NOMO-1 treated with DMSO at 0.1 percent for 48 hours (cell line): ENCODE results near the gene KIAA1217.

Experiments
- DNase-seq: peaks from one replicate; lab custom pipeline; 2025; ENCODE audit not compliant: unreplicated experiment; lab: John Stamatoyannopoulos, UW

The KIAA1217 gene

GRCh38 chr10:24209432-24209771 lies 464 bp downstream of the KIAA1217 start:
- DNase-seq = no peak

- peak; percentile 4 for DNase-seq
These were observed 1.1 kb downstream of the KIAA1217 start for GRCh38 chr10:24209946-24210491.

- DNase-seq = no peak
These were observed 1.6 kb downstream of the KIAA1217 start for GRCh38 chr10:24210501-24210900.

- DNase-seq = no peak
These were observed 4.3 kb downstream of the KIAA1217 start for GRCh38 chr10:24213266-24213665.

- DNase-seq = no peak
These were observed 4.9 kb downstream of the KIAA1217 start for GRCh38 chr10:24213881-24214280.

- DNase-seq = no peak
These were observed 5.8 kb downstream of the KIAA1217 start for GRCh38 chr10:24214762-24215161.

- no peak for DNase-seq
These were observed 6.3 kb downstream of the KIAA1217 start for GRCh38 chr10:24215196-24215595.

GRCh38 chr10:24215603-24216002 lies 6.7 kb downstream of the KIAA1217 start:
- DNase-seq = no peak

GRCh38 chr10:24219963-24220362 lies 11.0 kb downstream of the KIAA1217 start:
- DNase-seq = no peak

- DNase-seq = no peak
These were observed 14.4 kb downstream of the KIAA1217 start for GRCh38 chr10:24223341-24223740.

- no peak for DNase-seq
These were observed 15.0 kb downstream of the KIAA1217 start for GRCh38 chr10:24223953-24224352.

GRCh38 chr10:24228642-24229041 lies 19.7 kb downstream of the KIAA1217 start:
- DNase-seq = no peak

- no peak for DNase-seq
These were observed 21.0 kb downstream of the KIAA1217 start for GRCh38 chr10:24229909-24230308.

- DNase-seq = no peak
These were observed 22.3 kb downstream of the KIAA1217 start for GRCh38 chr10:24231200-24231599.

- no peak for DNase-seq
These were observed 25.8 kb downstream of the KIAA1217 start for GRCh38 chr10:24234784-24235183.

- no peak for DNase-seq
These were observed 26.5 kb downstream of the KIAA1217 start for GRCh38 chr10:24235471-24235870.

- no peak for DNase-seq
These were observed 29.0 kb downstream of the KIAA1217 start for GRCh38 chr10:24237801-24238395.

GRCh38 chr10:24238519-24239247 lies 29.7 kb downstream of the KIAA1217 start:
- no peak for DNase-seq

- DNase-seq = no peak
These were observed 30.5 kb downstream of the KIAA1217 start for GRCh38 chr10:24239289-24240040.

GRCh38 chr10:24240041-24240751 lies 31.3 kb downstream of the KIAA1217 start:
- no peak for DNase-seq

GRCh38 chr10:24241536-24242040 lies 32.6 kb downstream of the KIAA1217 start:
- DNase-seq = no peak
